DND-41 (cell line): ENCODE measurements around the gene PUM2.

Source experiments
- ATAC-seq: fragments of 200-7000 bp; cut with Tn5 transposase; 3 replicates; pipeline ENCODE4 v1.9.1; 2021; ENCODE audit warnings: low read depth; ENCODE audit not compliant: insufficient read depth
- DNase-seq: peaks from one replicate; pipeline ENCODE4 v3.0.0-alpha.2; 2020
- H2AFZ ChIP-seq: 2 replicates; pipeline ENCODE4 v1.6.0; 2012; ENCODE audit warnings: low read depth, low read length
- H3K27ac ChIP-seq: 2 replicates; pipeline ENCODE4 v1.5.1; 2012; ENCODE audit warnings: low read length, inconsistent platforms
- H3K27me3 ChIP-seq: fragments of 200-600 bp; sonication (generic); 2 replicates; pipeline ENCODE4 v1.6.0; 2012; ENCODE audit warnings: low read length, mild to moderate bottlenecking, inconsistent platforms; ENCODE audit not compliant: insufficient read depth, poor library complexity
- H3K36me3 ChIP-seq: 2 replicates; pipeline ENCODE4 v1.5.1; 2012; ENCODE audit warnings: low read length, inconsistent platforms; ENCODE audit not compliant: insufficient read depth
- H3K4me1 ChIP-seq: 2 replicates; pipeline ENCODE4 v1.5.1; 2012; ENCODE audit warnings: mild to moderate bottlenecking, low read length; ENCODE audit not compliant: insufficient read depth
- H3K4me2 ChIP-seq: 2 replicates; pipeline ENCODE4 v1.6.0; 2012; ENCODE audit warnings: mild to moderate bottlenecking, moderate library complexity, low read length, inconsistent platforms; ENCODE audit not compliant: insufficient read depth
- H3K4me3 ChIP-seq, 2 experiments: fragments of 200-600 bp in 1 of 2; shearing (Covaris generic) in 1 of 2; 2 replicates each; pipeline ENCODE4 v1.5.1; 2012 to 2016; ENCODE audit warnings: inconsistent platforms in 2 of 2, low read length in 2 of 2, mild to moderate bottlenecking in 2 of 2, low read depth in 1 of 2, moderate library complexity in 1 of 2
- H3K79me2 ChIP-seq: 2 replicates; pipeline ENCODE4 v1.6.0; 2012; ENCODE audit warnings: low read length, inconsistent platforms; ENCODE audit not compliant: insufficient read depth
- H3K9ac ChIP-seq: 2 replicates; pipeline ENCODE4 v1.6.0; 2012; ENCODE audit warnings: low read depth, mild to moderate bottlenecking, inconsistent platforms, low read length, moderate library complexity
- H3K9me3 ChIP-seq: 2 replicates; pipeline ENCODE4 v1.5.1; 2012; ENCODE audit warnings: low read length, moderate library complexity, mild to moderate bottlenecking, inconsistent platforms; ENCODE audit not compliant: insufficient read depth, severe bottlenecking
- H4K20me1 ChIP-seq: 2 replicates; pipeline ENCODE4 v1.6.0; 2012; ENCODE audit warnings: low read length; ENCODE audit not compliant: insufficient read depth
- EZH2 ChIP-seq: IDR thresholded peaks from 3 replicates; pipeline ENCODE4 v1.6.1; 2012; ENCODE audit warnings: borderline replicate concordance, low read depth, mild to moderate bottlenecking, moderate library complexity, low read length, inconsistent platforms; ENCODE audit not compliant: severe bottlenecking
- TF ChIP-seq, protein P1 (sequence below): IDR thresholded peaks from 2 replicates; pipeline ENCODE4 v1.5.1; 2012; ENCODE audit warnings: borderline replicate concordance, low read length, moderate library complexity, mild to moderate bottlenecking; ENCODE audit not compliant: poor library complexity, severe bottlenecking; ENCODE audit errors: extremely low read depth

Gene PUM2

DNA sequence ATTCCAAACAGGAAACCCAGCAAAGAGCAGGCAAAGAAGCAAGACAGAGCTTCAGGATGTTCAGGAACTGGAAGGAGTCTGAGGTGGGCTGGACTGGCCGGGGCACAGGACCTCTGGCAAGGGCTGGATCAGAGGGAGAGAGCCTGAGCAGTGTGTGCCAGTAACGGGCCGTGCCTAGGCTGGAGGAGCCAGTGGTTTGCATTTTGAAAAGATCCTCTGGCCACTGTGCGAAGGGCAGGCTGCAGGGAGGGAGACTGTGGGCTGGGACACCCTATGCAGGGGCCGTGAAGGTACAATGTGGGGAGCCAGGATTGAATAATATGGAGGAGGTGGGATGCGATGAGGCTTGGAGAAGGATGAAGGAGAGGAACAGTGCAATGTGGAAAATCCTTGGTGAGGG, 119.5 kb downstream of the PUM2 start:
- ATAC-seq (no peak), DNase-seq (no peak)
- Histone ChIP-seq H3K4me1 (no peaks in the 10 kb centered on the region), H3K27ac (no peak overlapping the region), H4K20me1 (peaks cover 3% of the 10 kb centered on the region), H3K27me3 (peaks cover 3% of the 10 kb centered on the region), H3K4me3 (no peak overlapping the region), H3K79me2 (no peaks in the 10 kb centered on the region), H3K9ac (no peak overlapping the region), H3K9me3 (no peaks in the 10 kb centered on the region), H2AFZ (no peak overlapping the region), H3K36me3 (no peaks in the 10 kb centered on the region), H3K4me2 (no peak overlapping the region)
- TF ChIP-seq EZH2 = no peak
- TF ChIP-seq, protein P1, sequence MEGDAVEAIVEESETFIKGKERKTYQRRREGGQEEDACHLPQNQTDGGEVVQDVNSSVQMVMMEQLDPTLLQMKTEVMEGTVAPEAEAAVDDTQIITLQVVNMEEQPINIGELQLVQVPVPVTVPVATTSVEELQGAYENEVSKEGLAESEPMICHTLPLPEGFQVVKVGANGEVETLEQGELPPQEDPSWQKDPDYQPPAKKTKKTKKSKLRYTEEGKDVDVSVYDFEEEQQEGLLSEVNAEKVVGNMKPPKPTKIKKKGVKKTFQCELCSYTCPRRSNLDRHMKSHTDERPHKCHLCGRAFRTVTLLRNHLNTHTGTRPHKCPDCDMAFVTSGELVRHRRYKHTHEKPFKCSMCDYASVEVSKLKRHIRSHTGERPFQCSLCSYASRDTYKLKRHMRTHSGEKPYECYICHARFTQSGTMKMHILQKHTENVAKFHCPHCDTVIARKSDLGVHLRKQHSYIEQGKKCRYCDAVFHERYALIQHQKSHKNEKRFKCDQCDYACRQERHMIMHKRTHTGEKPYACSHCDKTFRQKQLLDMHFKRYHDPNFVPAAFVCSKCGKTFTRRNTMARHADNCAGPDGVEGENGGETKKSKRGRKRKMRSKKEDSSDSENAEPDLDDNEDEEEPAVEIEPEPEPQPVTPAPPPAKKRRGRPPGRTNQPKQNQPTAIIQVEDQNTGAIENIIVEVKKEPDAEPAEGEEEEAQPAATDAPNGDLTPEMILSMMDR = no peak

DNA sequence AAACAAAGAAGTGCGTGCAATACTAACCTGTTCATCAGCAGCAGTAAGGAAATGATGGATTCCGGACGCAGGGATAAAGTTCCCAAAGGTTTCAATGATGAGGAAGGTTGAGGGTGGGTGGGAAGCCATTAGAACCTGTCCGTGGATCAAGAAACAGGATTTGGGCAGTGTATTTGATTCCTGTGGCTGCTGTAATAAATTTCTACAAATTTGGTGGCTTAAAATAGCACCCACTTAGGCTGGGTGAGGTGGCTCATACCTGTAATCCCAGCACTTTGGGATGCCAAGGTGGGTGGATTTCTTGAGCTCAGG, 120.6 kb downstream of the PUM2 start:
- Histone ChIP-seq H3K9me3 (no peaks in the 10 kb centered on the region), H3K36me3 (no peaks in the 10 kb centered on the region), H3K27ac (no peak overlapping the region), H3K27me3 (peaks cover 3% of the 10 kb centered on the region), H3K79me2 (no peaks in the 10 kb centered on the region), H3K4me3 (no peak overlapping the region), H3K4me1 (no peaks in the 10 kb centered on the region), H4K20me1 (no peaks in the 10 kb centered on the region; the same call in 1 of the 2 replicates), H3K9ac (no peak overlapping the region), H2AFZ (no peak overlapping the region), H3K4me2 (no peak overlapping the region)
- no peak for DNase-seq
- no peak for TF ChIP-seq EZH2
- TF ChIP-seq, protein P1 = no peak
- no peak for ATAC-seq

DNA sequence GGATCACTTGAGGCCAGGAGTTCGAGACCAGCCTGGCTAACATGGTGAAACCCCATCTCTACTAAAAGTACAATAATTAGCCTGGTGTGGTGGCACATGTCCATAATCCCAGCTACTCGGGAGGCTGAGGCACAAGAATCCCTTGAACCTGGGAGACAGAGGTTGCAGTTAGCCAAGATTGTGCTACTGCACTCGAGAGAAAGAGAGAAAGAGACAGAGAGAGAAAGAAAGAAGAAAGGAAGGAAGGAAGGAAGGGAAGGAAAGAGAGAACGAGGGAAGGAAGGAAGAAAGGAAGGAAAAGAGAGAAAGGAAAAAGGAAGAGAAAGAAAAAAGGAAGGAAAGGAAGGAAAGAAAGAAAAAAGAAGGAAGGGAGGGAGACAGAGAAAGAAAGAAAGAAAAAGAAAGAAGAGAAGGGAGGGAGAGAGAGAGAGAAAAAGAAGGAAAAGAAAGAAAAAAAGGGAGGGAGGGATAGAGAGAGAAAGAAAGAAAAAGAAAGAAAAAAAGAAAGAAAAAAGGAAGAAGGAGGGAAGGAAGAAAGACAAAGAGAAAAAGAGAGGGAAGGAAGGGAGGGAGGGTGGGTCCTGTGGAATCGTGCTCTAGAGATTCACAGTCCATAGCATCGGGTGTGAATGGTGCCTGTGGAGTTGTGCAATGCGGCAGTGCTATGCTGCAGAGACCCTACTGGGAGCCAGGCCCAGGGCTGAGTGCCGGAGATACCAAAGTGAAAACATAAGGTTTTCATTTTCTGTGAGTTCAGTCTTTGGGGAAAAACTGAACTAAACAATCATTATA, 121.1 kb downstream of the PUM2 start:
- no peak for ATAC-seq
- H3K27me3 ChIP-seq = peaks cover 3% of the 10 kb centered on the region
- H3K9me3 ChIP-seq = no peaks in the 10 kb centered on the region
- no peak overlapping the region for H3K27ac ChIP-seq
- H3K9ac ChIP-seq = no peak overlapping the region
- no peak for DNase-seq
- no peaks in the 10 kb centered on the region for H3K4me1 ChIP-seq
- H3K79me2 ChIP-seq = no peaks in the 10 kb centered on the region
- H2AFZ ChIP-seq = no peak overlapping the region
- TF ChIP-seq, protein P1 = no peak
- no peak for TF ChIP-seq EZH2
- H3K4me3 ChIP-seq = no peak overlapping the region
- no peaks in the 10 kb centered on the region; the same call in 1 of the 2 replicates for H4K20me1 ChIP-seq
- H3K36me3 ChIP-seq = no peaks in the 10 kb centered on the region
- no peak overlapping the region for H3K4me2 ChIP-seq
